NT2/D1 (cell line): ENCODE measurements around the gene NELL1.

Source experiments
- YY1 ChIP-seq: IDR thresholded peaks from 2 replicates; pipeline ENCODE4 v1.6.1; 2011; ENCODE audit not compliant: insufficient read length, insufficient read depth
- ZNF274 ChIP-seq: IDR thresholded peaks from 2 replicates; pipeline ENCODE4 v1.6.1; 2011; ENCODE audit warnings: mild to moderate bottlenecking, low read depth, low read length

DNA sequence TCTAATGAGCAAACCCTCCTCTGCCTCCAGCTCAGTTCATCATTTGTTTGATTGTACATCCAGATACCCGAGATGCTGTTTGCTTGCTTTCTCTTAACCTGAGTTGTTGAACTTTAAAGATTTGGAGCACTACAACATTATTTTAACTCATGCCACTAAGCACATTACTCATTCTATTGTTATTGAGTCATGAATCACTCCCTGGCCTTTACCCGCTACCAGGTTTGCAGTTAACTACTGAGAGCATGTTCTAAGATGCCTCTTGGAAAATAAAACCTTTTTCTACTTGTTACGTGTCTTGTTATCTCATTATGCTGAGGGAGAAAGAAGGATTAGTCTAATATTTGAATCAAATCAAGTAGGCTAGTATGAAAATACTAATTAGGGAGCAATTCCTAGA lies 802.9 kb downstream of the NELL1 start:
- no peak for TF ChIP-seq YY1
- TF ChIP-seq ZNF274 = no peak
